Smooth muscle cell (in vitro differentiated cells): ENCODE results near the gene OR2T34. TPM values are rescaled to one million over a fixed set of nuclear protein-coding genes. Genes with fewer than 3 reads are reported as not detected.
"Not testable (repeated sequence)": the region's sequence is repeated elsewhere in the genome, so short reads cannot be mapped to it uniquely, and the experiment has no call there.

Experiments
- DNase-seq: peaks from one replicate; lab custom pipeline; 2025; ENCODE audit not compliant: unreplicated experiment; lab: John Stamatoyannopoulos, UW
- H2AFZ ChIP-seq: fragments of 200-600 bp; sonication (generic); 2 replicates; pipeline ENCODE4 v1.6.0; 2016; ENCODE audit warnings: antibody characterized with exemption, low read depth, mild to moderate bottlenecking
- H3F3A ChIP-seq: fragments of 200-600 bp; sonication (generic); 2 replicates; pipeline ENCODE4 v1.6.0; 2017; ENCODE audit warnings: antibody characterized with exemption, low read depth
- H3K27ac ChIP-seq: fragments of 200-600 bp; sonication (generic); 2 replicates; pipeline ENCODE4 v1.5.1; 2016; ENCODE audit warnings: low read depth, mild to moderate bottlenecking
- H3K27me3 ChIP-seq: fragments of 200-600 bp; sonication (generic); 2 replicates; pipeline ENCODE4 v1.6.1; 2016; ENCODE audit warnings: low read depth, mild to moderate bottlenecking
- H3K36me3 ChIP-seq: fragments of 200-600 bp; sonication (generic); 2 replicates; pipeline ENCODE4 v1.5.1; 2016; ENCODE audit warnings: low read depth
- H3K4me1 ChIP-seq: fragments of 200-600 bp; sonication (generic); 2 replicates; pipeline ENCODE4 v1.5.1; 2016; ENCODE audit warnings: low read depth
- H3K4me2 ChIP-seq: fragments of 200-600 bp; sonication (generic); 2 replicates; pipeline ENCODE4 v1.6.0; 2016; ENCODE audit warnings: mild to moderate bottlenecking
- H3K4me3 ChIP-seq: fragments of 200-600 bp; sonication (generic); 2 replicates; pipeline ENCODE4 v1.5.1; 2016; ENCODE audit warnings: mild to moderate bottlenecking
- H3K79me2 ChIP-seq: fragments of 200-600 bp; sonication (generic); 2 replicates; pipeline ENCODE4 v1.6.0; 2016; ENCODE audit warnings: low read depth, mild to moderate bottlenecking
- H3K9ac ChIP-seq: fragments of 200-600 bp; sonication (generic); 2 replicates; pipeline ENCODE4 v1.6.0; 2016; ENCODE audit warnings: low read depth
- H3K9me3 ChIP-seq: fragments of 200-600 bp; sonication (generic); replicated peaks from 2 replicates; pipeline ENCODE4 v1.5.1; 2016; ENCODE audit warnings: low read depth
- H4K20me1 ChIP-seq: fragments of 200-600 bp; sonication (generic); 2 replicates; pipeline ENCODE4 v1.6.0; 2016; ENCODE audit warnings: low read depth
- WGBS: methylation state at CpG from one replicate; pipeline ENCODE4 v1.1.7; 2016; ENCODE audit warnings: low lambda C conversion rate; 5-methylcytosine and 5-hydroxymethylcytosine counted together
- polyA plus RNA-seq: library from polyadenylated mRNA; unstranded; fragments of >200 nt; fragmentation: Nextera tagmentation; extraction: Ambion mirVana; gene quantifications from 2 replicates; pipeline ENCODE4 v1.2.1, GENCODE V29; 2016
- total RNA-seq: library from RNA; depleted of rRNA; stranded (reverse); fragments of >200 nt; gene quantifications from 2 replicates; pipeline ENCODE4 v1.2.3, GENCODE V29; 2014
- TF ChIP-seq, protein P1 (sequence below): fragments of 200-600 bp; sonication (generic); IDR thresholded peaks from 2 replicates; pipeline ENCODE4 v1.5.1; 2017; ENCODE audit warnings: borderline replicate concordance, mild to moderate bottlenecking, antibody characterized with exemption; ENCODE audit not compliant: insufficient read depth, poor library complexity, severe bottlenecking

OR2T34 gene
- total and polyA plus RNA-seq, 2 experiments from 2014 or later, result not detected

DNA sequence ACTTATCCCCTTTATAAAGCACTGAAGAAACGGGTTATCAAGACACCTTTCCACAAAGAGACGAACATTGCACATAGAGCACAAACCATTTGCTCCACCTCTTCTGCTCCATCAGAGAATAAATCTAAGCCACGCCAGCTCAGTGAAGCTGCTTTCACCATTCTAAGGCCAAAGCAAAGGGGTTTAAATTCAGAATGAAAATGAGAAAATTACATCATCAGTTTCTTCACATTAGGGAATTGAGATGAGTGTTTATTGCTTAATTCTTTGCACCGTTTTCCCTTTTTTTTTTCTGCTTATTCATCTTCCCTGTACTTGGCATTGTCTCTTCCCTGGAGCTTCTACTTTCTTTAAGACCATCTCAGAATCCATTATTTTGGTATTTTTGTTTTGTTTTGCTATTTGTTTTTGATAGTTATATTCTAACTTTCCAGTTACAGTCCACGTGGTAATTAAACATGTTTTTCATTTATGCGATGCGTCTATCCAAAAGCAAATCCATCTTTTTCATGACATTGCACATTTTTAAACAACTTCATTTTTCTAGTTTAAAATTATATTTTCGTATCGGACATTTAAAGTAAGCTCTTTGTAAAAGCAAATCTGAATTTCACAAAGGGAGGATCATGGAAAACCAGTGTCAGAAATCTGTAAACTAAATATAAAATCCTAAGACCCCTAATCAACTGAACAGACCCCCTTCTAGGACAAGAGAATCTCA is 1.9 kb upstream of the OR2T34 start:
- Histone ChIP-seq H3K27ac (no peak overlapping the region), H3K36me3 (no peaks in the 10 kb centered on the region), H3K9ac (no peak overlapping the region), H3K79me2 (no peaks in the 10 kb centered on the region), H4K20me1 (no peaks in the 10 kb centered on the region), H3F3A (no peaks in the 10 kb centered on the region), H3K9me3 (no peaks in the 10 kb centered on the region), H3K27me3 (no peaks in the 10 kb centered on the region), H3K4me1 (no peaks in the 10 kb centered on the region), H3K4me2 (no peak overlapping the region), H3K4me3 (no peak overlapping the region), H2AFZ (no peak overlapping the region)
- DNase-seq, result no peak
- 73% methylated on average over 9 of the region's 9 CpGs for WGBS
- TF ChIP-seq, protein P1, sequence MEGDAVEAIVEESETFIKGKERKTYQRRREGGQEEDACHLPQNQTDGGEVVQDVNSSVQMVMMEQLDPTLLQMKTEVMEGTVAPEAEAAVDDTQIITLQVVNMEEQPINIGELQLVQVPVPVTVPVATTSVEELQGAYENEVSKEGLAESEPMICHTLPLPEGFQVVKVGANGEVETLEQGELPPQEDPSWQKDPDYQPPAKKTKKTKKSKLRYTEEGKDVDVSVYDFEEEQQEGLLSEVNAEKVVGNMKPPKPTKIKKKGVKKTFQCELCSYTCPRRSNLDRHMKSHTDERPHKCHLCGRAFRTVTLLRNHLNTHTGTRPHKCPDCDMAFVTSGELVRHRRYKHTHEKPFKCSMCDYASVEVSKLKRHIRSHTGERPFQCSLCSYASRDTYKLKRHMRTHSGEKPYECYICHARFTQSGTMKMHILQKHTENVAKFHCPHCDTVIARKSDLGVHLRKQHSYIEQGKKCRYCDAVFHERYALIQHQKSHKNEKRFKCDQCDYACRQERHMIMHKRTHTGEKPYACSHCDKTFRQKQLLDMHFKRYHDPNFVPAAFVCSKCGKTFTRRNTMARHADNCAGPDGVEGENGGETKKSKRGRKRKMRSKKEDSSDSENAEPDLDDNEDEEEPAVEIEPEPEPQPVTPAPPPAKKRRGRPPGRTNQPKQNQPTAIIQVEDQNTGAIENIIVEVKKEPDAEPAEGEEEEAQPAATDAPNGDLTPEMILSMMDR, result no peak

DNA sequence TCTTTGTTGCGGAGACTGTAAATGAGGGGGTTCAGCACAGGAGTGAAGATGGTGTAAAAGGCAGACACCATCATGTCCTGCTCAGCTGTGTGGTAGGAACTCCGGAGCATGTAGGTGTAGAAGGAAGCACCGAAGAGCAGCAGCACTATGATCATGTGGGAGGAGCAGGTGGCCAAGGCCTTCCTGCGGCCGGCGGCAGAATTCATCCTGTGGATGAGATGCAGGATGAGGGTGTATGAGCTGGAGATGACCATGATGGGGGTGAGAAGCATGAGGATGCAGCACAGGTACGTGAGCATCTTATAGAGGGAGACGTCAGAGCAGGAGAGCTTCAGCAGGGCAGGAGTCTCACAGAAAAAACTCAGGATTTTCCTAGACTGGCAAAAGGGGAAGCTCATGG is 701 bp downstream of the OR2T34 start:
- H3K27me3 ChIP-seq, H3K4me3 ChIP-seq, H3K79me2 ChIP-seq, H3K27ac ChIP-seq, H4K20me1 ChIP-seq, H3K36me3 ChIP-seq, H3K9me3 ChIP-seq, H3K4me2 ChIP-seq, H3F3A ChIP-seq, DNase-seq, H3K4me1 ChIP-seq, H2AFZ ChIP-seq, H3K9ac ChIP-seq: not testable (repeated sequence)
- 76% methylated on average over 5 of the region's 8 CpGs for WGBS

DNA sequence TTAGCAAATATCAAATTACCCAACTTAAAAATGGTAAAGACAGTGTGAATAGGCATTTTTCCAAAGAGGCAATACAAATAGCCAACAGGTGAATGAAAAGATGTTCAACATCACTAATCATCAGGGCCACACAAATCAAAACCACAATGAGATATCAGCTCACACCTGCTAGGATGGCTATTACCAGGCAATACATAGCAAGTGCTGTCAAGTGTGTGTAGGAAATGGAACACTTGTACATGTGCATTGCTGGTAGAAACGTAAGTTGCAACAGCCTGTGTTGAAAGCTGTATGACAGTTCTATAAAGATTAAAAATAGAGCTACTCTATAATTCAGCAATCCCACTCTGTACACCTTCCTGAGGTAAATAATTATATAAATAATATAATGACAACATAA is 2.5 kb downstream of the OR2T34 start:
- not testable (repeated sequence) for DNase-seq, H3K4me3 ChIP-seq, H3K27ac ChIP-seq, H3F3A ChIP-seq, H3K4me2 ChIP-seq, H3K4me1 ChIP-seq, H4K20me1 ChIP-seq, H3K9me3 ChIP-seq, H3K27me3 ChIP-seq, H2AFZ ChIP-seq, H3K9ac ChIP-seq, H3K36me3 ChIP-seq, H3K79me2 ChIP-seq
- WGBS, result no CpG with 5 or more reads among the region's 1 CpG

DNA sequence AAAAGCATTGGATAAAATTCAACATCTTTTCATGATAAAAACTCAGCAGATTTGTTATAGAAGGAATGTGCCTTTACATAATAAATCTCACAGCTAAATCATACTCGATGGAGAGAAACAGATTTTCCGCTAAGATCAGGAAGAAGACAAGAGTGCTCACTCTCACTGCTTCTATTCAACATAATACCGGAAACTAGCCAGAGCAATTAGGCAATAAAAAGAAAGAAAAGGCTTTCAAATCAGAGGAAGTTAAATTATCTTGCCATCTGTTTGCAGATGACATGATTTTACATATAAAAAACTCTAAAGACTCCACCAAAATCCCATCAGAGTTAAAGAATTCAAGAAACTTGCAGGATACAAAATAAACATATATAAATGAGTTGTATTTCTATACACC is 3.7 kb downstream of the OR2T34 start:
- H3K36me3 ChIP-seq, H4K20me1 ChIP-seq, H2AFZ ChIP-seq, H3K79me2 ChIP-seq, H3K4me3 ChIP-seq, H3K9ac ChIP-seq, DNase-seq, H3K9me3 ChIP-seq, H3K27me3 ChIP-seq, H3K4me1 ChIP-seq, H3K27ac ChIP-seq, H3F3A ChIP-seq, H3K4me2 ChIP-seq: not testable (repeated sequence)
- 77% methylated on average over 3 of the region's 3 CpGs for WGBS

DNA sequence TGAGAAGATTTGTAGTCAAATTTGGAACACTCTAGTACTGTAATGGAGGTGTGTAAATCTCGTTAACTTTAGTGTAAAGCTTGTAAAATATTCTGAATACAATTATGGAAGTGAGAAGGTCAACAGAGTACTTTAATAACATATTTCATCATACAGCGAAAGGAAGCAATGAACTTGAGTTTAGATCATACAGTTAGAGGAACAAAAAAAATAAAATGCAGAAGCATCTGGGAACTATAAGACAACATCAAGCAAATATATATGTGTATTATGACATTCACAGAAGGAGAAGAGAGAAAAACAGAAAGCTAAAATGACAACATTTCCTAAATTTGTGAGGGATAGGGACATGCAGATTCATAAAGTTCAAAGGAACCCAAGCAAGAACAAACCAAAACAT is 5.5 kb downstream of the OR2T34 start:
- H2AFZ ChIP-seq, H3K4me1 ChIP-seq, H3K4me2 ChIP-seq, H4K20me1 ChIP-seq, H3F3A ChIP-seq, H3K36me3 ChIP-seq, H3K9ac ChIP-seq, H3K27ac ChIP-seq, DNase-seq, H3K27me3 ChIP-seq, H3K79me2 ChIP-seq, H3K4me3 ChIP-seq, H3K9me3 ChIP-seq: not testable (repeated sequence)
- WGBS, result 26% methylated on average over 2 of the region's 2 CpGs

DNA sequence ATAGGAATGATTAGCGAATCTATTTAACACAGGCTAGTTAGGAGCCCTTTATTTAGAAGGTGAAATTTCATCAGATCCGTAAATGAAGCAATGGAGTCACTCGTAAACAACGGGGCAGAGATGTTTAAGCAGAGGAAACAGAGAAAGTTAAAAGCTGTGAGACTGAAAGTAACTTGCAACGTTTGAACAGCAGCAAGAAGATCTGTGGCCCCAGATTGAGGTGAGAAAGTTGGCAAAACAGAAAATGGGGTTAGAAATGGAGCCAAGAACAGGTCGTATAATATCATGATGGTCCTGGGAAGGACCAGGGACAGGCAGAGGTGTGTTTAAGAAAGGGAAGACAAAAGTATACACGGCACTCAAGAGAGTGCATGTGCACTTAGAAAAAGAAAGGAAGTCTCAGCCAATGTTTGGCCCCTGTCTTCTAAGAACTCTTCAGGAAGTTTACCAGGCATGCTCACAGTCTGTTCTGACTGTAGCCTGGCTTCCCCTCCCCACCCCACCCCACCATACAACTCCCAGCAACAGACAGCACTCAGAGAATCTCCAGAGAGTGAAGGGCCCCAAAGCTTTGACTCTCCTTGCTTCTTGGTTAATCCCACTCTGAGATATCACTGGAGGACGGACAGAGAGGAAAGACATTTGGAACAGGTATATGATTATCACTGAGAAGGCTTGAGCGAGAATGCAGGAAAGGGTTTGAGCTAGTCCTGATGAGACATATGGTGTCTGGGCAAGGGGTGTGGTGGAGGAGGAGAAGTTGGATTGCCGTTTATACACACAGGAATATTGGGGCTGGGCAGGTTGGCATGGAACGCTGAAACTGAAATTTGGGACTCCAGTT is 8.8 kb downstream of the OR2T34 start:
- WGBS, result 56% methylated on average over 10 of the region's 11 CpGs
- H3K4me3 ChIP-seq, H3K4me2 ChIP-seq, H3K27ac ChIP-seq, H3F3A ChIP-seq, H3K79me2 ChIP-seq, DNase-seq, H3K4me1 ChIP-seq, H4K20me1 ChIP-seq, H3K9ac ChIP-seq, H2AFZ ChIP-seq, H3K9me3 ChIP-seq, H3K27me3 ChIP-seq, H3K36me3 ChIP-seq: not testable (repeated sequence)

DNA sequence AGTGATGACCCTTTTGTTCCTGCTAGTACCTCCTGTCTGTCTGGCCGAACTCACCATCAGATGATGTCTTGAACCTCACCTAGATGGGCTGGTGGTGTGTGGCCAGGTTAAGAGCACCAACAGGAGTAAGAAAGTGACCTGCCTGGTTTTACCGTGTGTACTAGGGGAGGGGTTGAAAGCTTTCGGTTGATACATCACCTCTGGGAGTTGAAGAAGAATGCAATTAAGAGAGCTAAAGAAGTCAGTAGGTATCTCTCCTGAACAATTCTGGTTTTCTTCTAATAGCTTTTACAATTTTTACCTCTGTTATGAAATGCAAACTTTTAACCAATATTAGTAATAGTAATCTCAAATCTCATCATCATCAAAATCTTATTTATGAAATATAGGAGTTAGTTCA is 11.9 kb downstream of the OR2T34 start, which contains the start of gene OR2T29:
Gene OR2T29, minus strand, starts transcription at position 101 of the 400 bp plus-strand sequence. CDS start 3,281 bp downstream, outside the sequence.
- H3K9ac ChIP-seq, H4K20me1 ChIP-seq, H3K27ac ChIP-seq, H3F3A ChIP-seq, H3K4me1 ChIP-seq, H3K9me3 ChIP-seq, H3K79me2 ChIP-seq, H3K27me3 ChIP-seq, H3K4me2 ChIP-seq, H3K36me3 ChIP-seq, H2AFZ ChIP-seq, DNase-seq, H3K4me3 ChIP-seq: not testable (repeated sequence)
- 87% methylated on average over 3 of the region's 3 CpGs for WGBS
